ENCODE data around the gene USP24.

DNA sequence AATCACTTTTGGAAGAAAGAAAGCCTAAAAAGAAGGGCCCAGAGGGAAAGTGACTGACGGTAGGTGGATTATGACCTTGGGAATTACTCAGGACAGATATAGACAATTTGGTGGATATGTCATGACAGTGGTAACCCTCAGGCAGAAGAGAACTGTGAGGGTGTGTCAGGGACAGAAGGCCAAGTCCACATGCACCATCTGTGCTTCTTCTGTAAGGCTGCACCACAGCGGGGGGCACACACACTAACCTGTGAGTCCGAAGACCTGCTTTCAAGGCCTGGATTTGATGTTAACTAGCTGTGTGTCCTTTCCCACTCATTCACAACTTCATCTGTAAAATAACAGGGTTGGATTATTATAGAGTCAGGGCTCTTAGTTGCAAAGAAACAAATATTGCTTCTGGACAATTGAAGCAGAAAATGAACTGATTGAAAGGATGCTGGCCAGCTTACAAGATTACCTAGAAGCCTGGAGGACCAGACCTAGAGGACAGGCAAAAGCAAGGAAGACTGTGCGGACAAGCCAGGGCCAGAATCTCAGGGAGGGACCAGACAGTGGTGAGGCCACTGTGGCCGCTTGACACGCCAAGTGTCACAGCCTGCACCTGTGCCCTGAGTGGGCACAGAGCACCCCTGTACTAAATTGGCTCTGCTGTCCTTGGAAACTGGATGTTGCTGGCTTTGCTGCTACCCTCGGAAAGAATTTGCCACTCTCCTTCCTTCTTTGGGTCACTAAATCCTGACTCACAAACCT, 34.7 kb upstream of the USP24 start:
- TF ChIP-seq POLR2AphosphoS5 (IDR thresholded peaks at IDR 0.05; ENCODE audit: borderline replicate concordance, low read depth, low read length) (no peak), EZH2 (IDR thresholded peaks at IDR 0.05) (no peak), FOXP2 (optimal IDR thresholded peaks at IDR 0.05; ENCODE audit: control extremely low read depth, extremely low read length, insufficient read depth) (no peak)

Measured in SK-N-MC (cell line).